Tibial nerve (tissue), 4 donors: ENCODE results near the gene MAFG.

ENCODE experiments used
- CTCF ChIP-seq, 5 experiments: fragments of 200-600 bp in 3 of 5; fragments of 450-650 bp in 2 of 5; sonication (generic) in 3 of 5; IDR thresholded peaks; one replicate each; pipeline ENCODE4 v1.5.1; 2016 to 2019; ENCODE audit warnings: antibody characterized with exemption in 5 of 5, mild to moderate bottlenecking in 3 of 5, moderate library complexity in 2 of 5
- EP300 ChIP-seq, 2 donors: sonication (generic); formaldehyde crosslinking; IDR thresholded peaks; one replicate each; pipeline ENCODE4 v1.6.1; 2017; ENCODE audit warnings: antibody characterized with exemption in 2 of 2, mild to moderate bottlenecking in 1 of 2

- TF ChIP-seq CTCF (IDR thresholded peaks at IDR 0.05) (no peak), EP300 (IDR thresholded peaks at IDR 0.05) (no peak)
Observed at GRCh38 chr17:81912441-81913309, 14.9 kb downstream of the MAFG start.
